Transverse colon (tissue), 4 donors: ENCODE results near the gene HMX2. TPM values are rescaled to one million over a fixed set of nuclear protein-coding genes. Genes with fewer than 3 reads are reported as not detected.

ENCODE experiments used
- DNase-seq: peaks from one replicate; pipeline ENCODE4 v3.0.0-alpha.2; 2019
- H3K27ac ChIP-seq, 4 donors: fragments of 200-600 bp; sonication (generic); 2 replicates each; pipeline ENCODE4 v1.5.1; 2016 to 2018; ENCODE audit warnings: inconsistent platforms in 4 of 4
- H3K27me3 ChIP-seq: fragments of 200-600 bp; sonication (generic); 2 replicates; pipeline ENCODE4 v1.5.1; 2017; ENCODE audit warnings: inconsistent platforms
- H3K36me3 ChIP-seq, 4 donors: fragments of 200-600 bp; sonication (generic); 2 replicates each; pipeline ENCODE4 v1.5.1; 2017 to 2019; ENCODE audit warnings: inconsistent platforms in 4 of 4
- H3K4me1 ChIP-seq, 4 donors: fragments of 200-600 bp; sonication (generic); 2 replicates each; pipeline ENCODE4 v1.5.1; 2017 to 2020; ENCODE audit warnings: inconsistent platforms in 4 of 4
- H3K4me3 ChIP-seq, 4 donors: fragments of 200-600 bp; sonication (generic); 1 replicate in 1 of 4; 2 replicates in 3 of 4; pipeline versions ENCODE4 v1.5.1 to v1.6.1; 2017 to 2019; ENCODE audit warnings: inconsistent platforms in 4 of 4
- H3K9me3 ChIP-seq, 2 donors: fragments of 200-600 bp; sonication (generic); 2 replicates each; pipeline ENCODE4 v1.5.1; 2017 to 2019; ENCODE audit warnings: inconsistent platforms in 2 of 2
- EP300 ChIP-seq: sonication (generic); formaldehyde crosslinking; IDR thresholded peaks from one replicate; pipeline ENCODE4 v1.6.1; 2017; ENCODE audit warnings: antibody characterized with exemption, low read depth
- POLR2A ChIP-seq: fragments of 450-650 bp; IDR thresholded peaks from one replicate; pipeline ENCODE4 v1.6.1; 2016; ENCODE audit warnings: antibody characterized with exemption, mild to moderate bottlenecking, moderate library complexity
- POLR2AphosphoS5 ChIP-seq, 3 donors: sonication (generic); formaldehyde crosslinking; IDR thresholded peaks; one replicate each; pipeline ENCODE4 v1.6.1; 2016; ENCODE audit warnings: antibody characterized with exemption in 3 of 3
- WGBS, 2 donors: methylation state at CpG; one replicate each; pipeline ENCODE4 v1.1.5; 2018; ENCODE audit warnings: low coverage in 1 of 2; 5-methylcytosine and 5-hydroxymethylcytosine counted together
- in situ Hi-C, 4 donors: fragments of 200-750 bp; cut with MboI; loops; one replicate each; pipeline versions ENCODE4 v1.15.0 to v1.15.1; 2017; ENCODE audit warnings: low sequenced_read_pairs in 3 of 4, low pct_ligation_motif_present in 1 of 4, low pct_unique_long_range_greater_than_20kb in 1 of 4
- intact Hi-C: fragments of 100-400 bp; cut with DNase I; formaldehyde crosslinking; loops from one replicate; pipeline ENCODE4 v1.15.1; 2023; ENCODE audit warnings: low total_unique reads
- total RNA-seq, 4 donors: library from RNA; depleted of rRNA; stranded (reverse); fragments of >200 nt; gene quantifications; one replicate each; pipeline ENCODE4 v1.1.0, GENCODE V29; 2016
- TF ChIP-seq, protein P1 (sequence below), 5 experiments: fragments of 200-600 bp in 3 of 5; fragments of 450-650 bp in 2 of 5; sonication (generic) in 3 of 5; IDR thresholded peaks; 1 replicate in 2 of 5; 2 replicates in 3 of 5; pipeline ENCODE4 v1.5.1; 2016 to 2017; ENCODE audit warnings: antibody characterized with exemption in 5 of 5, inconsistent platforms in 3 of 5, mild to moderate bottlenecking in 2 of 5, moderate library complexity in 1 of 5

Gene HMX2
- total RNA-seq, 4 donors from 2014 or later, result 0.41 to 0.64 TPM; not detected in 2

DNA sequence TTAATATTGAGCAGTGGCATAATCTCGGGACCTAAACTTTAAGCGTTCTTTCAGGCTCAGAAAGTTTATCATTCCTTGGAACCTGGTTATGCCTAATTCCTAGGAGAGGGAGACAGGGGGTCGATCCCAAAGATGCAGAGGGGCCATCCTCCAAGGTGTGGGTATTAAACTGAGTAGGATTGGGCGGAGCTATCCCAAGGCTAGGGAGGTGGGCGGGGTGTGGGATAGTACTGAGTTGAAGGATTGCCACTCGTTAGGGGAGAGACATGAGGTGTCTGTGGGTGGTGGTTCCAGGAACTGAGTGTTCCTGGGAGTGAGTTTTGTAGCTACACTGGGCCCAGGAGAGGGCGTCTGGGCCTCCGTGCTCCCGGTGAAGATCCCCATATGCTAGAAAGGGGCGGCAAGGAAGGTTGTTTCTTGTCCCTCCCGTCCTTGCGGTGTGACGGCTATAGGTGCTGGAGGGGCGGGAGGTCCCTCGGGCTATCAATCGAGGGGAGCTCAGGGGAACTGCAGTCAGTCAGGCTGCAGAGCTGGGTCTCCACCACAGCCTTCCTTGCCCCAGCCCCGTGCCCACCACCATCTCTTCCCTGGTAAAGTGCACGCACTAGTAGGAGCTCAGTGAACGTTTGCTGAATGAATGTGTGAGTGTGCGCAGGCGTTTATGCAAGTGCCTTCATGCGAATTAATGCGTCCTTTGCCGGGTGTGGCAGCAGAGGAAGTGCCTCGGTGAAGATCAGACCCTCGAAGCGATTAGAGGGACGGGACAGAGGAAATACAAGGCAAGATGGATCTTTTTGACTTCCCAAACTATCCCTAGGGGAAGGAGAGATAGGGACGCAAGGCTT is 3.0 kb upstream of the HMX2 start:
- Histone ChIP-seq H3K36me3 (no peaks in the 10 kb centered on the region), H3K4me3 (no peak overlapping the region), H3K27me3 (peaks cover 100% of the 10 kb centered on the region), H3K27ac (no peak overlapping the region), H3K4me1 (peaks cover 0 to 49% (median 30%) of the 10 kb centered on the region in 4 donors), H3K9me3 (no peaks in the 10 kb centered on the region)
- no peak for TF ChIP-seq EP300
- TF ChIP-seq, protein P1, sequence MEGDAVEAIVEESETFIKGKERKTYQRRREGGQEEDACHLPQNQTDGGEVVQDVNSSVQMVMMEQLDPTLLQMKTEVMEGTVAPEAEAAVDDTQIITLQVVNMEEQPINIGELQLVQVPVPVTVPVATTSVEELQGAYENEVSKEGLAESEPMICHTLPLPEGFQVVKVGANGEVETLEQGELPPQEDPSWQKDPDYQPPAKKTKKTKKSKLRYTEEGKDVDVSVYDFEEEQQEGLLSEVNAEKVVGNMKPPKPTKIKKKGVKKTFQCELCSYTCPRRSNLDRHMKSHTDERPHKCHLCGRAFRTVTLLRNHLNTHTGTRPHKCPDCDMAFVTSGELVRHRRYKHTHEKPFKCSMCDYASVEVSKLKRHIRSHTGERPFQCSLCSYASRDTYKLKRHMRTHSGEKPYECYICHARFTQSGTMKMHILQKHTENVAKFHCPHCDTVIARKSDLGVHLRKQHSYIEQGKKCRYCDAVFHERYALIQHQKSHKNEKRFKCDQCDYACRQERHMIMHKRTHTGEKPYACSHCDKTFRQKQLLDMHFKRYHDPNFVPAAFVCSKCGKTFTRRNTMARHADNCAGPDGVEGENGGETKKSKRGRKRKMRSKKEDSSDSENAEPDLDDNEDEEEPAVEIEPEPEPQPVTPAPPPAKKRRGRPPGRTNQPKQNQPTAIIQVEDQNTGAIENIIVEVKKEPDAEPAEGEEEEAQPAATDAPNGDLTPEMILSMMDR (IDR thresholded peaks at IDR 0.05), result no peak
- no peak for TF ChIP-seq POLR2A
- TF ChIP-seq POLR2AphosphoS5 (IDR thresholded peaks at IDR 0.05), result no peak
- 0 to 8% methylated on average over 5 to 29 of the region's 29 CpGs for whole genome bisulfite sequencing, 2 donors
- in situ Hi-C loops (loop anchor here in 1 of 4 donors (25.0 kb wide), 1 partner anchor 417 kb away; no protein-coding TSS in a partner anchor), intact Hi-C loops (no loop called here)
- no peak for DNase-seq

DNA sequence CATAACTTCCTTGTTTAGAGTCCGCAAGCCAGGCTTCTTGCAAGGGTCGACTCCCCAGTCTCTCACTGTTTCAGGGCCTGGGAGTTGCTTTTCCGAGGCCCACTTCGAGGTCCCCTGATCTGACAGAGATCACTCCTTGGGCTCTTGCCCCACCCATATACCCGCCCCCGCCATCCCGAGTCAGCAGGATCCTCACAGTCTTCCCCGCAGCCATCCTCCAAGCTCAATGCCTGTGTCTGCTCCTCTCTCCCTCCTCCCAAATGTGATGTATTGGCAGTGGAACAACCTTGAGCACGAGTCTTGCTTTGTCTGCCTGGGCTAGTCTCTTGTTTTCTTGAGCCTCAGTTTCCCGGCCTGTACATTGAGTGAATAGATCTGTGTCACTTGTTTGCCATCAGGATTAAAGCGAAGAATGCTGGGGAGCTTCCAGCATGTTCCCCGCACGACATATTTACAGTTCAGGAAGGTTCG is 2.4 kb upstream of the HMX2 start:
- in situ Hi-C loops (loop anchor here in 1 of 4 donors (25.0 kb wide), 1 partner anchor 417 kb away; no protein-coding TSS in a partner anchor), intact Hi-C loops (no loop called here)
- Histone ChIP-seq H3K9me3 (no peaks in the 10 kb centered on the region), H3K4me3 (no peak overlapping the region), H3K36me3 (no peaks in the 10 kb centered on the region), H3K27ac (no peak overlapping the region), H3K4me1 (peaks cover 2 to 50% (median 33%) of the 10 kb centered on the region in 4 donors), H3K27me3 (peaks cover 100% of the 10 kb centered on the region)
- 7% methylated on average over 14 of the region's 14 CpGs; no CpG with 5 or more reads in 1 of the 2 donors for WGBS, 2 donors
- no peak for TF ChIP-seq POLR2A
- no peak for TF ChIP-seq EP300
- TF ChIP-seq, protein P1 (IDR thresholded peaks at IDR 0.05), result no peak
- no peak for TF ChIP-seq POLR2AphosphoS5 (IDR thresholded peaks at IDR 0.05)
- DNase-seq, result no peak

DNA sequence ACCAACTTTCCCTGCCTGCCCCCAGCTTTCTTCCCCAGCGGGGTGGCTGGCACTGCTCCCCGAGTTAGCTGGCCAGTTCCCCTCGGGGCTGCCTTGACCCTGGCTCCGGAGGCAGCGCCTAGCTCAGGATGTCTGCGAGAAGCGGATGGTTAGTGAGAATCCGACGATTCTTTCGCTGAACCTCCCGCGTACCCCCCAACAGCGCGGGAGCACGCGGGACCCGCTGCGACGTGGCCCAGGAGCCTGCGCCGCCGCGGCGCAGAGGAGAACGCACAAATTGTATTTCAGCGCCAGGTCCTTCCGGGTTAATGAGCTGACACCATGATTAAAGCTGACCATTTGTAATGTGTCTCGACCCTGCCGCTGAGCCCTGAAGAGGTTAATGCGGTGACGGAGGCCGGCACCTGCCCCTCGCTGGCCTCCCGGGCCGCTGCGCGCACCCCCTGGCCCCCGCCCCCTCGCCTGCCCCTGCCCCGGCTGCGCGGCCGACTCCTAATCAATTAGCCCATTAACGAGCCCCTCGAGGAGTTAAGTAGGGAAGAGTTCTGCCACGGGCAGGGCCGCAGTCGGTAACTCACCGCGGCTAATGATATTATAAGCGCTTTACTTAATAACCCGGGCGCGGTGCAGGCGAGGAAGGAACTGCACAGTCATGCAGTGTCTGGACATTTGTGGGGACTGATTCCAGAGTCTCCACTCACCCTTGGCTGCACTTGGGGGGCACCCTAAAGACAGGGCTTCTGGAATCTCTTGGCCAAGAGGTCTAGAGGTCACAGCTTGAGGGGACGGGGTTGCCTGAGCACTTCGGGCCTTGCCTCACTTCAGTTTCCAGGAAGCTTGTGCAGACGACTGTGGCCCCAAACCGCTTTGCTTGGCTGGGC is 1.7 kb upstream of the HMX2 start:
- DNase-seq, result no peak
- H3K36me3 ChIP-seq, result no peaks in the 10 kb centered on the region
- no peaks in the 10 kb centered on the region for H3K9me3 ChIP-seq
- H3K27me3 ChIP-seq, result peaks cover 100% of the 10 kb centered on the region
- 11% methylated on average over 59 of the region's 59 CpGs; no CpG with 5 or more reads in 1 of the 2 donors for WGBS, 2 donors
- H3K27ac ChIP-seq, result no peak overlapping the region
- H3K4me1 ChIP-seq, result peaks cover 9 to 57% (median 40%) of the 10 kb centered on the region in 4 donors
- intact Hi-C loops (no loop called here), in situ Hi-C loops (loop anchor here in 1 of 4 donors (25.0 kb wide), 1 partner anchor 416 kb away; no protein-coding TSS in a partner anchor)
- H3K4me3 ChIP-seq, result no peak overlapping the region
- no peak for TF ChIP-seq POLR2AphosphoS5 (IDR thresholded peaks at IDR 0.05)
- TF ChIP-seq, protein P1 (IDR thresholded peaks at IDR 0.05), result no peak
- no peak for TF ChIP-seq EP300
- TF ChIP-seq POLR2A, result no peak
